Loucy (cell line): ENCODE data around the gene CHSY3.

Source experiments
- H2AFZ ChIP-seq: fragments of 200-600 bp; sonication (generic); 2 replicates; pipeline ENCODE4 v1.6.0; 2016; ENCODE audit warnings: antibody characterized with exemption, mild to moderate bottlenecking, low read length, moderate library complexity
- H3F3A ChIP-seq: fragments of 200-600 bp; 2 replicates; pipeline ENCODE4 v1.6.0; 2016; ENCODE audit warnings: antibody characterized with exemption, low read depth, mild to moderate bottlenecking
- H3K27me3 ChIP-seq: fragments of 200-600 bp; sonication (generic); 2 replicates; pipeline ENCODE4 v1.6.1; 2014; ENCODE audit warnings: low read length, mild to moderate bottlenecking; ENCODE audit not compliant: insufficient read depth, poor library complexity, severe bottlenecking
- H3K36me3 ChIP-seq: fragments of 200-600 bp; sonication (generic); 2 replicates; pipeline ENCODE4 v1.6.1; 2016; ENCODE audit warnings: low read length; ENCODE audit not compliant: insufficient read depth
- H3K4me1 ChIP-seq: fragments of 200-600 bp; sonication (generic); 2 replicates; pipeline ENCODE4 v1.5.1; 2014; ENCODE audit warnings: low read length, mild to moderate bottlenecking; ENCODE audit not compliant: insufficient read depth, poor library complexity, severe bottlenecking
- H3K4me2 ChIP-seq: fragments of 200-600 bp; sonication (generic); 2 replicates; pipeline ENCODE4 v1.6.0; 2014; ENCODE audit warnings: antibody characterized with exemption, low read length, low read depth, mild to moderate bottlenecking; ENCODE audit not compliant: poor library complexity, severe bottlenecking
- H3K4me3 ChIP-seq: fragments of 200-600 bp; sonication (generic); 2 replicates; pipeline ENCODE4 v1.5.1; 2014; ENCODE audit warnings: low read length, mild to moderate bottlenecking, mixed read lengths; ENCODE audit not compliant: poor library complexity, severe bottlenecking
- H3K79me2 ChIP-seq: fragments of 200-600 bp; sonication (generic); 2 replicates; pipeline ENCODE4 v1.6.1; 2014; ENCODE audit warnings: low read length; ENCODE audit not compliant: insufficient read depth
- H3K9ac ChIP-seq: fragments of 200-600 bp; sonication (generic); 2 replicates; pipeline ENCODE4 v1.6.0; 2014; ENCODE audit warnings: mild to moderate bottlenecking, low read depth, low read length, moderate library complexity; ENCODE audit not compliant: poor library complexity, severe bottlenecking
- H3K9me2 ChIP-seq: fragments of 200-600 bp; sonication (generic); replicated peaks from 2 replicates; pipeline ENCODE4 v1.6.1; 2016; ENCODE audit warnings: low read depth, low read length, mixed read lengths
- H3K9me3 ChIP-seq: fragments of 200-600 bp; sonication (generic); 2 replicates; pipeline ENCODE4 v1.6.1; 2014; ENCODE audit warnings: mild to moderate bottlenecking, antibody characterized with exemption, low read length, low read depth; ENCODE audit not compliant: insufficient read depth
- H4K20me1 ChIP-seq: fragments of 200-600 bp; sonication (generic); 2 replicates; pipeline ENCODE4 v1.6.0; 2014; ENCODE audit warnings: antibody characterized with exemption, low read length, mild to moderate bottlenecking; ENCODE audit not compliant: insufficient read depth, poor library complexity, severe bottlenecking
- EZH2phosphoT487 ChIP-seq: fragments of 200-600 bp; IDR thresholded peaks from 2 replicates; pipeline ENCODE4 v1.6.1; 2018; ENCODE audit warnings: antibody characterized with exemption, mild to moderate bottlenecking, moderate library complexity, borderline replicate concordance
- TF ChIP-seq, protein P1 (sequence below): fragments of 200-600 bp; sonication (generic); conservative IDR thresholded peaks from 2 replicates; pipeline ENCODE4 v1.5.1; 2014; ENCODE audit warnings: mild to moderate bottlenecking, antibody characterized with exemption, low read length

The CHSY3 gene

GRCh38 chr5:130045334-130045733 is 141.1 kb downstream of the CHSY3 start:
- Histone ChIP-seq H3K4me3 (no peak overlapping the region), H3K9me2 (no peaks in the 10 kb centered on the region), H3K9me3 (no peaks in the 10 kb centered on the region), H3K4me1 (no peaks in the 10 kb centered on the region), H3K9ac (no peak overlapping the region), H3F3A (no peaks in the 10 kb centered on the region), H3K79me2 (no peaks in the 10 kb centered on the region), H3K27me3 (no peaks in the 10 kb centered on the region), H2AFZ (no peak overlapping the region), H3K4me2 (no peak overlapping the region), H3K36me3 (no peaks in the 10 kb centered on the region), H4K20me1 (no peaks in the 10 kb centered on the region)
- TF ChIP-seq, protein P1, sequence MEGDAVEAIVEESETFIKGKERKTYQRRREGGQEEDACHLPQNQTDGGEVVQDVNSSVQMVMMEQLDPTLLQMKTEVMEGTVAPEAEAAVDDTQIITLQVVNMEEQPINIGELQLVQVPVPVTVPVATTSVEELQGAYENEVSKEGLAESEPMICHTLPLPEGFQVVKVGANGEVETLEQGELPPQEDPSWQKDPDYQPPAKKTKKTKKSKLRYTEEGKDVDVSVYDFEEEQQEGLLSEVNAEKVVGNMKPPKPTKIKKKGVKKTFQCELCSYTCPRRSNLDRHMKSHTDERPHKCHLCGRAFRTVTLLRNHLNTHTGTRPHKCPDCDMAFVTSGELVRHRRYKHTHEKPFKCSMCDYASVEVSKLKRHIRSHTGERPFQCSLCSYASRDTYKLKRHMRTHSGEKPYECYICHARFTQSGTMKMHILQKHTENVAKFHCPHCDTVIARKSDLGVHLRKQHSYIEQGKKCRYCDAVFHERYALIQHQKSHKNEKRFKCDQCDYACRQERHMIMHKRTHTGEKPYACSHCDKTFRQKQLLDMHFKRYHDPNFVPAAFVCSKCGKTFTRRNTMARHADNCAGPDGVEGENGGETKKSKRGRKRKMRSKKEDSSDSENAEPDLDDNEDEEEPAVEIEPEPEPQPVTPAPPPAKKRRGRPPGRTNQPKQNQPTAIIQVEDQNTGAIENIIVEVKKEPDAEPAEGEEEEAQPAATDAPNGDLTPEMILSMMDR, result no peak
- no peak for TF ChIP-seq EZH2phosphoT487

DNA sequence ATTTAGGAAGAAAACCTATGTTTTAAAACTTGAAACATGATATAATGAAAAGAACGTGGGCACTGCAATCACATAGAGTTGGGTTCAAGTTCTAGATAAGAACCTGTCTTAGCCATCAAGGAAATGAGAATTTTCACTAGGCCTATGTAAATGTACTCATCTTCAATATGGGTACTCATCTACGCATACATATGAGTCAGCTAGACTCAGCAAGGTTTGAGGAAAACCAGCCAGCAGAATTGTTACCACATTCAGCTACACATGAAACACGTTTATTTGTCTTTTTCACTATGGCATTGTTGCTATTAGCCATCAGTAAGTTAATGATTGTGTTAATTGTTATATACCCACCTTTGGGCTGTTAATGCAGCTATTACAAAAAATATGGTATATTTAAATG is 146.3 kb downstream of the CHSY3 start:
- no peak for TF ChIP-seq EZH2phosphoT487
- H4K20me1 ChIP-seq, result no peaks in the 10 kb centered on the region
- H3K4me3 ChIP-seq, result no peak overlapping the region
- H3K79me2 ChIP-seq, result no peaks in the 10 kb centered on the region
- no peak overlapping the region for H3K4me2 ChIP-seq
- H2AFZ ChIP-seq, result no peak overlapping the region
- H3K4me1 ChIP-seq, result no peaks in the 10 kb centered on the region
- H3K27me3 ChIP-seq, result no peaks in the 10 kb centered on the region
- H3K9ac ChIP-seq, result no peak overlapping the region
- no peaks in the 10 kb centered on the region for H3F3A ChIP-seq
- H3K36me3 ChIP-seq, result no peaks in the 10 kb centered on the region
- H3K9me2 ChIP-seq, result no peaks in the 10 kb centered on the region
- no peaks in the 10 kb centered on the region for H3K9me3 ChIP-seq

DNA sequence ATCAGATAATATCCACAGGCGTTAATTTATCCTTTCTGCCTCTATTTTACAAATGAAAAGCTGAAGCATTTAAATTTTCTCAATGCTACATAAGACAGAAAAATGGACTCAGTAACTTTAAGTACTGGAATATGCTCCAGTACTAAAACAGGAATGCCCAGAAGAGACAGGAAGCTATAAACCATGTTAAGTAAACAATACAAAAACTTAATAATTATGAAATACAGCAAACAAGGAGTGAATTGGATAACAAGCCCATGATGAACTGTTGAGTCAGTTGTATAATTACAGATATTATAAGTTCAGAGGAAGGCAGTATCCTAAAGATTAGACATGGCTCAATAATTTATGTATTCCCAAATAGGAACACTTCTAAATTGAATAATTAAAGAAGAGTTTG is 148.5 kb downstream of the CHSY3 start:
- Histone ChIP-seq H3K9ac (no peak overlapping the region), H3K36me3 (no peaks in the 10 kb centered on the region), H3K9me3 (no peaks in the 10 kb centered on the region), H3K79me2 (no peaks in the 10 kb centered on the region), H3K4me2 (no peak overlapping the region), H3K4me3 (no peak overlapping the region), H3F3A (no peaks in the 10 kb centered on the region), H3K27me3 (no peaks in the 10 kb centered on the region), H3K4me1 (no peaks in the 10 kb centered on the region), H4K20me1 (no peaks in the 10 kb centered on the region), H2AFZ (no peak overlapping the region), H3K9me2 (no peaks in the 10 kb centered on the region)
- TF ChIP-seq, protein P1, result no peak
- no peak for TF ChIP-seq EZH2phosphoT487

DNA sequence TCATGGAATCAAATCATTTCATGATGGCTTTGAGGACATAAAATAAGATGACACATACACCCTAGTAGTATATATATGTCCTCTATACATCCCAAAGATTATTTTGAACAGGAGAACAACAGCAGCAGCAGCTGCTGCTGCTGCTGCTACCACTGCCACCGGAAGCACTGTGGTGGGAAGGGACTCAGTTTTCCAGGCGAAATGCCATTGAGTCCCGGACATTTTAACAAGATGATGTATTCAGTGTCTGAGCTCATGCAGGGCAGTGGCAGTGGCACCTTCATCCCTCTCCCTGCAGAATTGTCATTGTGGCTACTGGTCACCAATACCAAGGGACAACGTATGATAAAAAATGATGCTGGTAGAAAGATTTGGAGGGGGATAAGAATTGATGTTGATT is 151.3 kb downstream of the CHSY3 start:
- H3K4me1 ChIP-seq, result no peaks in the 10 kb centered on the region

More for the DNA sequence above, 151.3 kb downstream of the CHSY3 start:
- no peaks in the 10 kb centered on the region for H3K36me3 ChIP-seq
- no peak overlapping the region for H3K4me2 ChIP-seq
- H4K20me1 ChIP-seq, result no peaks in the 10 kb centered on the region
- H3K9me2 ChIP-seq, result no peaks in the 10 kb centered on the region
- H3K9me3 ChIP-seq, result no peaks in the 10 kb centered on the region
- no peak for TF ChIP-seq EZH2phosphoT487
- TF ChIP-seq, protein P1, result no peak
- H2AFZ ChIP-seq, result no peak overlapping the region
- no peaks in the 10 kb centered on the region for H3F3A ChIP-seq
- no peaks in the 10 kb centered on the region for H3K79me2 ChIP-seq
- H3K27me3 ChIP-seq, result no peaks in the 10 kb centered on the region
- H3K4me3 ChIP-seq, result no peak overlapping the region
- H3K9ac ChIP-seq, result no peak overlapping the region
